ENCODE data around the gene METTL4. TPM values are rescaled to one million over a fixed set of nuclear protein-coding genes. Genes with fewer than 3 reads are reported as not detected.

METTL4 gene
- total RNA-seq, 1 donor from 2014 or later = 13.8 TPM

- Mint-ChIP-seq H3K27ac (ENCODE audit: unreplicated experiment) (no peak overlapping the region), H3K4me3 (ENCODE audit: unreplicated experiment) (no peak overlapping the region), H3K36me3 (ENCODE audit: low read depth, unreplicated experiment) (peaks cover 5% of the 10 kb centered on the region), H3K4me1 (ENCODE audit: unreplicated experiment) (peaks cover 10% of the 10 kb centered on the region), H3K9me3 (ENCODE audit: unreplicated experiment) (no peaks in the 10 kb centered on the region), H3K27me3 (ENCODE audit: unreplicated experiment) (peaks cover 4% of the 10 kb centered on the region)
- DNase-seq (ENCODE audit: low spot score) = no peak
- TF ChIP-seq, protein P1, sequence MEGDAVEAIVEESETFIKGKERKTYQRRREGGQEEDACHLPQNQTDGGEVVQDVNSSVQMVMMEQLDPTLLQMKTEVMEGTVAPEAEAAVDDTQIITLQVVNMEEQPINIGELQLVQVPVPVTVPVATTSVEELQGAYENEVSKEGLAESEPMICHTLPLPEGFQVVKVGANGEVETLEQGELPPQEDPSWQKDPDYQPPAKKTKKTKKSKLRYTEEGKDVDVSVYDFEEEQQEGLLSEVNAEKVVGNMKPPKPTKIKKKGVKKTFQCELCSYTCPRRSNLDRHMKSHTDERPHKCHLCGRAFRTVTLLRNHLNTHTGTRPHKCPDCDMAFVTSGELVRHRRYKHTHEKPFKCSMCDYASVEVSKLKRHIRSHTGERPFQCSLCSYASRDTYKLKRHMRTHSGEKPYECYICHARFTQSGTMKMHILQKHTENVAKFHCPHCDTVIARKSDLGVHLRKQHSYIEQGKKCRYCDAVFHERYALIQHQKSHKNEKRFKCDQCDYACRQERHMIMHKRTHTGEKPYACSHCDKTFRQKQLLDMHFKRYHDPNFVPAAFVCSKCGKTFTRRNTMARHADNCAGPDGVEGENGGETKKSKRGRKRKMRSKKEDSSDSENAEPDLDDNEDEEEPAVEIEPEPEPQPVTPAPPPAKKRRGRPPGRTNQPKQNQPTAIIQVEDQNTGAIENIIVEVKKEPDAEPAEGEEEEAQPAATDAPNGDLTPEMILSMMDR (IDR thresholded peaks at IDR 0.05; ENCODE audit: unreplicated experiment) = no peak
Measured at GRCh38 chr18:2518473-2518872, 52.8 kb downstream of the METTL4 start.

GRCh38 chr18:2515908-2516625 is 55.2 kb downstream of the METTL4 start:
- TF ChIP-seq, protein P1 (IDR thresholded peaks at IDR 0.05; ENCODE audit: unreplicated experiment) = no peak
- H3K36me3 Mint-ChIP-seq (ENCODE audit: low read depth, unreplicated experiment) = peaks cover 5% of the 10 kb centered on the region
- H3K9me3 Mint-ChIP-seq (ENCODE audit: unreplicated experiment) = no peaks in the 10 kb centered on the region
- no peak overlapping the region for H3K27ac Mint-ChIP-seq (ENCODE audit: unreplicated experiment)
- peaks cover 3% of the 10 kb centered on the region for H3K27me3 Mint-ChIP-seq (ENCODE audit: unreplicated experiment)
- peaks cover 10% of the 10 kb centered on the region for H3K4me1 Mint-ChIP-seq (ENCODE audit: unreplicated experiment)
- H3K4me3 Mint-ChIP-seq (ENCODE audit: unreplicated experiment) = no peak overlapping the region
- DNase-seq (ENCODE audit: low spot score) = no peak

- TF ChIP-seq, protein P1 (IDR thresholded peaks at IDR 0.05; ENCODE audit: unreplicated experiment) = no peak
- Mint-ChIP-seq H3K27ac (ENCODE audit: unreplicated experiment) (no peak overlapping the region), H3K36me3 (ENCODE audit: low read depth, unreplicated experiment) (peaks cover 5% of the 10 kb centered on the region), H3K4me3 (ENCODE audit: unreplicated experiment) (no peak overlapping the region), H3K9me3 (ENCODE audit: unreplicated experiment) (no peaks in the 10 kb centered on the region), H3K27me3 (ENCODE audit: unreplicated experiment) (peaks cover 3% of the 10 kb centered on the region), H3K4me1 (ENCODE audit: unreplicated experiment) (peaks cover 10% of the 10 kb centered on the region)
- no peak for DNase-seq (ENCODE audit: low spot score)
Measured at GRCh38 chr18:2515171-2515787, 56.0 kb downstream of the METTL4 start.

- TF ChIP-seq, protein P1 (IDR thresholded peaks at IDR 0.05; ENCODE audit: unreplicated experiment) = no peak
- H3K36me3 Mint-ChIP-seq (ENCODE audit: low read depth, unreplicated experiment) = peaks cover 5% of the 10 kb centered on the region
- H3K9me3 Mint-ChIP-seq (ENCODE audit: unreplicated experiment) = no peaks in the 10 kb centered on the region
Measured at GRCh38 chr18:2513616-2514015, 57.7 kb downstream of the METTL4 start.

DNA sequence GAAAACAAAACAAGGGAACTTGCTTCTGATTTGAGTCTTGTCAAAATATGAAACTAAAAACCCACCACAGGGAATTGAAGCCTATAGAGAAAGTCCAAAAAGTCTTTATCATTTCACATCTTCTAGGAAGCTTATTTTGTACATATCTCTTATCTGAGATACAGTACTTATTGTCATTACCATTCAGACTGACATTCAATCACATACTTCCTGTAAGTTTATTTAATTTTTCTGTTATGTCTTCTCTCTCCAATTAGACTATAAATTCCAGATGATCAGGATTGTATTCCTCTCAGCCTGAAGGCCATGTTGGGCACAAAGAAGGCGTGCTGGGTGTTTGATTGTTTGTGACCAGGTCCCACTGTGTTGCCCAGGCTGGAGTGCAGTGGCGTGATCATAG is 59.2 kb downstream of the METTL4 start:
- H3K27me3 Mint-ChIP-seq (ENCODE audit: unreplicated experiment) = peaks cover 3% of the 10 kb centered on the region
- H3K4me1 Mint-ChIP-seq (ENCODE audit: unreplicated experiment) = peaks cover 7% of the 10 kb centered on the region
- H3K4me3 Mint-ChIP-seq (ENCODE audit: unreplicated experiment) = no peak overlapping the region
- no peak for DNase-seq (ENCODE audit: low spot score)
- TF ChIP-seq, protein P1 (IDR thresholded peaks at IDR 0.05; ENCODE audit: unreplicated experiment) = no peak
- H3K36me3 Mint-ChIP-seq (ENCODE audit: low read depth, unreplicated experiment) = peaks cover 5% of the 10 kb centered on the region
- H3K9me3 Mint-ChIP-seq (ENCODE audit: unreplicated experiment) = no peaks in the 10 kb centered on the region
- no peak overlapping the region for H3K27ac Mint-ChIP-seq (ENCODE audit: unreplicated experiment)

More at GRCh38 chr18:2513616-2514015, 57.7 kb downstream of the METTL4 start:
- DNase-seq (ENCODE audit: low spot score) = no peak
- Mint-ChIP-seq H3K4me1 (ENCODE audit: unreplicated experiment) (peaks cover 10% of the 10 kb centered on the region), H3K27ac (ENCODE audit: unreplicated experiment) (no peak overlapping the region), H3K27me3 (ENCODE audit: unreplicated experiment) (peaks cover 3% of the 10 kb centered on the region), H3K4me3 (ENCODE audit: unreplicated experiment) (no peak overlapping the region)
